Fibroblast of lung (primary cell): Measurements from ENCODE around the gene COL18A1. TPM values are rescaled to one million over a fixed set of nuclear protein-coding genes. Genes with fewer than 3 reads are reported as not detected.

Experiments used
- DNase-seq, 2 donors: peaks; one replicate each; pipeline versions ENCODE4 v3.0.0 to v3.0.0-alpha.2; 2010; ENCODE audit warnings: low read depth in 2 of 2
- H2AFZ ChIP-seq: 2 replicates; pipeline ENCODE4 v1.5.1; 2012; ENCODE audit warnings: low read length, control low read depth, inconsistent platforms
- H3K27ac ChIP-seq: 2 replicates; pipeline ENCODE4 v1.5.1; 2011; ENCODE audit warnings: low read length, control low read depth; ENCODE audit not compliant: insufficient read depth
- H3K27me3 ChIP-seq: 2 replicates; pipeline ENCODE4 v1.5.1; 2011; ENCODE audit warnings: mild to moderate bottlenecking, low read length; ENCODE audit not compliant: control insufficient read depth, insufficient read depth
- H3K36me3 ChIP-seq: 2 replicates; pipeline ENCODE4 v1.5.1; 2011; ENCODE audit warnings: low read length; ENCODE audit not compliant: control insufficient read depth, insufficient read depth
- H3K4me1 ChIP-seq: 2 replicates; pipeline ENCODE4 v1.5.1; 2011; ENCODE audit warnings: low read length; ENCODE audit not compliant: control insufficient read depth, insufficient read depth; ENCODE audit errors: extremely low read depth
- H3K4me2 ChIP-seq: 2 replicates; pipeline ENCODE4 v1.5.1; 2011; ENCODE audit warnings: low read length, control low read depth; ENCODE audit not compliant: insufficient read depth; ENCODE audit errors: extremely low read depth
- H3K4me3 ChIP-seq, 4 experiments: fragments of 200-600 bp in 1 of 4; sonication (generic) in 1 of 4; replicated peaks in 1 of 4; 2 replicates each; pipeline ENCODE4 v1.5.1; 2011 to 2016; ENCODE audit warnings: low read length in 4 of 4, low read depth in 3 of 4, mild to moderate bottlenecking in 3 of 4, control low read depth in 2 of 4, inconsistent platforms in 1 of 4, mixed read lengths in 1 of 4; ENCODE audit not compliant: insufficient read depth in 1 of 4; ENCODE audit errors: control extremely low read depth in 1 of 4
- H3K79me2 ChIP-seq: 2 replicates; pipeline ENCODE4 v1.5.1; 2012; ENCODE audit warnings: mild to moderate bottlenecking, low read length, inconsistent platforms; ENCODE audit not compliant: control insufficient read depth, insufficient read depth
- H3K9ac ChIP-seq: 2 replicates; pipeline ENCODE4 v1.5.1; 2011; ENCODE audit warnings: mild to moderate bottlenecking, low read length, control low read depth; ENCODE audit not compliant: insufficient read depth
- H3K9me3 ChIP-seq: 2 replicates; pipeline ENCODE4 v1.5.1; 2012; ENCODE audit warnings: low read depth, low read length; ENCODE audit not compliant: control insufficient read depth, insufficient read depth
- H4K20me1 ChIP-seq: 2 replicates; pipeline ENCODE4 v1.5.1; 2011; ENCODE audit warnings: low read length; ENCODE audit not compliant: control insufficient read depth, insufficient read depth; ENCODE audit errors: extremely low read depth
- CTCF ChIP-seq, 2 donors: IDR thresholded peaks in 1 of 2; conservative IDR thresholded peaks in 1 of 2; 1 replicate in 1 of 2; 2 replicates in 1 of 2; pipeline ENCODE4 v1.5.1; 2011 to 2012; ENCODE audit warnings: low read length in 2 of 2, control low read depth in 1 of 2, inconsistent platforms in 1 of 2, low read depth in 1 of 2, mild to moderate bottlenecking in 1 of 2
- EZH2 ChIP-seq: IDR thresholded peaks from 2 replicates; pipeline ENCODE4 v1.5.1; 2012; ENCODE audit warnings: low read length, control low read depth, mild to moderate bottlenecking; ENCODE audit errors: missing control alignments
- polyA plus RNA-seq, 2 donors: library from polyadenylated mRNA; depleted of rRNA in 1 of 2; stranded (reverse) in 1 of 2; unstranded in 1 of 2; fragments of >200 nt; gene quantifications; 2 replicates each; pipeline ENCODE4 v1.2.1, GENCODE V29; 2011 to 2012; ENCODE audit warnings: missing spikeins in 1 of 2
- total RNA-seq: library from RNA; depleted of rRNA; stranded (reverse); fragments of >200 nt; gene quantifications from 2 replicates; pipeline ENCODE4 v1.2.1, GENCODE V29; 2014

Gene COL18A1
- total and polyA plus RNA-seq, 2 donors (not counting 1 experiment from before 2014, with no cell fraction given) = 24.3 to 38.8 TPM

- DNase-seq = peak; percentile 97
- Histone ChIP-seq H3K27ac (peak overlapping the region; percentile 26), H3K9me3 (no peaks in the 10 kb centered on the region), H3K4me3 (no peak overlapping the region), H3K79me2 (no peaks in the 10 kb centered on the region), H2AFZ (no peak overlapping the region), H3K4me2 (no peak overlapping the region), H3K36me3 (peaks cover 1% of the 10 kb centered on the region), H4K20me1 (no peaks in the 10 kb centered on the region), H3K27me3 (no peaks in the 10 kb centered on the region), H3K4me1 (peaks cover 15% of the 10 kb centered on the region), H3K9ac (peak overlapping the region; percentile 10)
- no peak for TF ChIP-seq CTCF (conservative IDR thresholded peaks at IDR 0.05 in 1 of 2, IDR thresholded peaks at IDR 0.05 in 1 of 2; ENCODE audit: low read depth in 1 of 2, low read length in 2 of 2)
- no peak for TF ChIP-seq EZH2
Observed at GRCh38 chr21:45427331-45428271, 22.6 kb downstream of the COL18A1 start.

GRCh38 chr21:45428534-45428933 lies 23.6 kb downstream of the COL18A1 start:
- Histone ChIP-seq H4K20me1 (no peaks in the 10 kb centered on the region), H3K36me3 (peaks cover 1% of the 10 kb centered on the region), H3K79me2 (no peaks in the 10 kb centered on the region), H3K27ac (no peak overlapping the region), H3K9me3 (no peaks in the 10 kb centered on the region), H3K9ac (no peak overlapping the region), H3K4me2 (no peak overlapping the region), H3K4me3 (no peak overlapping the region), H2AFZ (no peak overlapping the region), H3K27me3 (no peaks in the 10 kb centered on the region), H3K4me1 (peaks cover 17% of the 10 kb centered on the region)
- DNase-seq = no peak
- no peak for TF ChIP-seq CTCF (conservative IDR thresholded peaks at IDR 0.05 in 1 of 2, IDR thresholded peaks at IDR 0.05 in 1 of 2; ENCODE audit: low read depth in 1 of 2, low read length in 2 of 2)
- no peak for TF ChIP-seq EZH2

GRCh38 chr21:45429221-45430175 lies 24.5 kb downstream of the COL18A1 start:
- Histone ChIP-seq H3K4me1 (peaks cover 17% of the 10 kb centered on the region), H3K79me2 (peaks cover 2% of the 10 kb centered on the region), H3K9me3 (no peaks in the 10 kb centered on the region), H3K27ac (no peak overlapping the region), H2AFZ (no peak overlapping the region), H3K9ac (no peak overlapping the region), H3K36me3 (peaks cover 1% of the 10 kb centered on the region), H3K27me3 (no peaks in the 10 kb centered on the region), H3K4me3 (no peak overlapping the region), H3K4me2 (no peak overlapping the region), H4K20me1 (no peaks in the 10 kb centered on the region)
- TF ChIP-seq EZH2 (no peak), CTCF (conservative IDR thresholded peaks at IDR 0.05 in 1 of 2, IDR thresholded peaks at IDR 0.05 in 1 of 2; ENCODE audit: low read depth in 1 of 2, low read length in 2 of 2) (no peak)
- no peak for DNase-seq
